Adrenal gland (tissue), 12 donors: ENCODE data around the gene PLA2G2C. TPM values are rescaled to one million over a fixed set of nuclear protein-coding genes. Genes with fewer than 3 reads are reported as not detected.

ENCODE experiments used
- DNase-seq, 7 donors: peaks; one replicate each; pipeline ENCODE4 v3.0.0-alpha.2; 2019 to 2020
- H3K27ac ChIP-seq, 5 donors: fragments of 200-600 bp; sonication (generic) in 4 of 5; 1 replicate in 3 of 5; 2 replicates in 2 of 5; pipeline versions ENCODE4 v1.5.1 to v1.8.0; 2016 to 2020; ENCODE audit warnings: mild to moderate bottlenecking in 1 of 5
- H3K27me3 ChIP-seq: fragments of 200-600 bp; 2 replicates; pipeline ENCODE4 v1.8.0; 2021
- H3K36me3 ChIP-seq, 2 donors: fragments of 200-600 bp; replicated peaks in 1 of 2; 1 replicate in 1 of 2; 2 replicates in 1 of 2; pipeline versions ENCODE4 v1.5.1 to v1.8.0; 2018 to 2022
- H3K4me1 ChIP-seq, 2 donors: fragments of 200-600 bp; replicated peaks in 1 of 2; 1 replicate in 1 of 2; 2 replicates in 1 of 2; pipeline versions ENCODE4 v1.5.1 to v1.8.0; 2018 to 2021
- H3K4me3 ChIP-seq, 4 donors: fragments of 200-600 bp; sonication (generic) in 3 of 4; one replicate each; pipeline ENCODE4 v1.5.1; 2016 to 2018
- H3K9me3 ChIP-seq, 3 donors: fragments of 200-600 bp; sonication (generic) in 1 of 3; replicated peaks in 1 of 3; 1 replicate in 2 of 3; 2 replicates in 1 of 3; pipeline versions ENCODE4 v1.5.1 to v1.8.0; 2016 to 2021
- CTCF ChIP-seq, 6 experiments: fragments of 450-650 bp in 4 of 6; fragments of 200-600 bp in 2 of 6; sonication (generic) in 1 of 6; IDR thresholded peaks; 1 replicate in 5 of 6; 2 replicates in 1 of 6; pipeline versions ENCODE4 v1.5.1 to v1.8.0; 2016 to 2021; ENCODE audit warnings: antibody characterized with exemption in 6 of 6, mild to moderate bottlenecking in 2 of 6, moderate library complexity in 1 of 6
- POLR2A ChIP-seq, 2 donors: fragments of 450-650 bp; IDR thresholded peaks; one replicate each; pipeline ENCODE4 v1.6.1; 2017; ENCODE audit warnings: antibody characterized with exemption in 2 of 2, mild to moderate bottlenecking in 2 of 2, moderate library complexity in 1 of 2
- WGBS, 4 donors: extraction: QIAGEN DNeasy Blood & Tissue Kit in 2 of 4; methylation state at CpG; one replicate each; pipeline versions ENCODE4 v1.1.5 to v1.1.7; 2013 to 2017; 5-methylcytosine and 5-hydroxymethylcytosine counted together
- intact Hi-C, 2 donors: fragments of 100-400 bp; cut with DNase I; formaldehyde crosslinking; loops; one replicate each; pipeline versions ENCODE4 v1.14.1 to v1.15.0; 2022 to 2023
- polyA plus RNA-seq, 3 donors: library from polyadenylated mRNA; stranded (reverse); fragments of 200-250 nt in 2 of 3; fragments of 350-450 nt in 1 of 3; fragmentation: Illumina TruSeq in 1 of 3; extraction: RNeasy Lipid Tissue Mini Kit (QIAGEN cat#74804) in 1 of 3; gene quantifications; one replicate each; pipeline ENCODE4 v1.2.3, GENCODE V29; 2013 to 2014
- total RNA-seq, 9 donors: library from RNA; depleted of rRNA in 4 of 9; stranded (reverse); fragments of >200 nt in 4 of 9; fragments of 120-200 nt in 1 of 9; fragmentation: NEBNext Ultra II Directional in 1 of 9; extraction: Animal tissue kit (Norgen Biotek cat#: 25700) in 1 of 9; gene quantifications; one replicate each; pipeline versions ENCODE4 v1.1.0 to v1.2.4, GENCODE V29; 2013 to 2023
- donor health status: healthy with polysubstance abuse.
- donor health status: Bipolar disorder and iron deficiency.
- donor health status: DM: yes; HTN: yes; CAD: no.
- donor health status: DM: no; HTN: no; CAD: no.
- donor health status: DM: no; HTN: no; CAD: no.
- donor health status: DM: yes; HTN: yes; CAD: no.

Gene PLA2G2C
- total and polyA plus RNA-seq, 12 donors: 0.07 to 0.39 (median 0.12) TPM; not detected in 6

- Histone ChIP-seq H3K36me3 (no peaks in the 10 kb centered on the region), H3K9me3 (no peaks in the 10 kb centered on the region), H3K4me3 (peak overlapping the region in 1 of 4 donors; percentile 17), H3K27me3 (no peaks in the 10 kb centered on the region), H3K4me1 (peaks cover 0 to 10% of the 10 kb centered on the region in 2 donors), H3K27ac (no peak overlapping the region)
- WGBS, 4 donors: 37 to 51% (median 44%) methylated on average over 15 of the region's 15 CpGs
- TF ChIP-seq POLR2A (IDR thresholded peaks at IDR 0.05) (no peak), CTCF (IDR thresholded peaks at IDR 0.05) (peak; percentile 64 to 87 (median 80))
- peak; percentile 61 to 86 (median 77) for DNase-seq
- intact Hi-C loops: loop anchor here in 1 of 2 donors (10.0 kb wide), 1 partner anchor 90 kb away; no protein-coding TSS in a partner anchor
Observed at GRCh38 chr1:20194757-20195461, 8.6 kb upstream of the PLA2G2C start.

- DNase-seq: no peak
- no peaks in the 10 kb centered on the region for H3K9me3 ChIP-seq
- no peak for TF ChIP-seq CTCF (IDR thresholded peaks at IDR 0.05)
- TF ChIP-seq POLR2A (IDR thresholded peaks at IDR 0.05): no peak
- H3K27ac ChIP-seq: no peak overlapping the region
- 82 to 91% (median 85%) methylated on average over 2 of the region's 2 CpGs for WGBS, 4 donors
- no peaks in the 10 kb centered on the region for H3K36me3 ChIP-seq
- peaks cover 0 to 10% of the 10 kb centered on the region in 2 donors for H3K4me1 ChIP-seq
- no peaks in the 10 kb centered on the region for H3K27me3 ChIP-seq
- intact Hi-C loops: loop anchor here in 1 of 2 donors (10.0 kb wide), 1 partner anchor 89 kb away; no protein-coding TSS in a partner anchor
- H3K4me3 ChIP-seq: no peak overlapping the region
Observed at GRCh38 chr1:20194224-20194623, 7.9 kb upstream of the PLA2G2C start.

DNA sequence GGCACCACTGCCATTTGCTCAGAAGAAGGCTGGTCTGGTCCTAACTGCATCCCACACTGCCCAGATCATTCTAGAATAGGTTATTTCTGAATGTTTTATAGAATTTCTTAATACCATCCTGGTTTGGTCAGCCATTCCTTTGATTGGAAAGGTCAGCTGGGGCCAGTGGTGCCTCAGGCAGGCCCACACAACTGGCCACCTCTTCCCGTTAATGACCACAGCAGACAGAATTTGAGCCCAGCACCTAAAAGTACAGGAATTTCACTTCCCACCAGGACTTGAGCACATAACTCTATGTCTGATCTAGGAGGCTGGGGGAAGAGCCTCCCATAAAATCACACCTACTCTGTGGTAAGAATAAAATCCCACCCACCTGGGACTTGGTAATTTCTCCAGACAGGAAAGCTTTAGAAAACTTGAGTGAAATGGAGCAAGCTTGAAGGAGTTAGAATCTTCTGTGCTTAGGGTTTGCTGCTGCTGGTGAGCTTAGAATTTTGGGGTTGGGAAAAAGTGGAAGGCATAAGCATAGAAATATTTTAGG, 6.6 kb upstream of the PLA2G2C start:
- Histone ChIP-seq H3K27me3 (no peaks in the 10 kb centered on the region), H3K36me3 (no peaks in the 10 kb centered on the region), H3K9me3 (no peaks in the 10 kb centered on the region), H3K27ac (no peak overlapping the region), H3K4me1 (peaks cover 0 to 10% of the 10 kb centered on the region in 2 donors), H3K4me3 (no peak overlapping the region)
- no peak for DNase-seq
- intact Hi-C loops: loop anchor here in 1 of 2 donors (10.0 kb wide), 1 partner anchor 88 kb away; no protein-coding TSS in a partner anchor
- TF ChIP-seq POLR2A (IDR thresholded peaks at IDR 0.05): no peak
- TF ChIP-seq CTCF (IDR thresholded peaks at IDR 0.05): no peak
- 83 to 97% (median 93%) methylated on average over 1 of the region's 1 CpG for WGBS, 4 donors

DNA sequence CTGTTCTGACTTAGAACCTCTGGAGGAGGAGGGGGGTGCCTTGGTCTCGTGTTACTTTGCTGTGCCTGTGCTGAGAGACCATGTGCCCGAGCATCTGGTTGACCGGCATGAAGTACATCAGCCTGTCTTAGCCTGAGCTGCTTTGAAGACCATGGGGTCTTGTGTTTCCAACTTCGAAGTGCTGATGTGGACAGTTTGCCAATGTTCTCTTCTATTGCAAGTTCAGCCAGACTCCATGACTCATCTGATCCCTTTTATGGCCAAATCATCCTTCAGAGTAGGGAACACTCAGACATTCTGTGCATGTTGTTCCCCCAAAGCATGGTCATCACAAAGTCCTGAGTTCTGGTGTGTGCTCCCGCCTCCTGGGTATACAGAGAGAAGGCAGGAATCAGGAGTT, 6.0 kb upstream of the PLA2G2C start:
- no peak for TF ChIP-seq CTCF (IDR thresholded peaks at IDR 0.05)
- TF ChIP-seq POLR2A (IDR thresholded peaks at IDR 0.05): no peak
- H3K27ac ChIP-seq: no peak overlapping the region
- intact Hi-C loops: loop anchor here in 1 of 2 donors (10.0 kb wide), 1 partner anchor 88 kb away; no protein-coding TSS in a partner anchor
- H3K4me3 ChIP-seq: no peak overlapping the region
- DNase-seq: peak in 1 of 7 donors; percentile 30
- H3K9me3 ChIP-seq: no peaks in the 10 kb centered on the region
- H3K4me1 ChIP-seq: peaks cover 0 to 10% of the 10 kb centered on the region in 2 donors
- whole genome bisulfite sequencing, 4 donors: 74 to 96% (median 77%) methylated on average over 4 to 5 of the region's 5 CpGs
- H3K36me3 ChIP-seq: no peaks in the 10 kb centered on the region
- no peaks in the 10 kb centered on the region for H3K27me3 ChIP-seq
